Liver (tissue), 9 donors: ENCODE data around the gene BRAT1. TPM values are rescaled to one million over a fixed set of nuclear protein-coding genes. Genes with fewer than 3 reads are reported as not detected.

ENCODE experiments used
- DNase-seq: peaks from one replicate; pipeline ENCODE4 v3.0.0-alpha.2; 2017; ENCODE audit warnings: low spot score
- H3K27ac ChIP-seq, 2 donors: one replicate each; pipeline ENCODE4 v1.7.0; 2013; ENCODE audit warnings: inconsistent platforms in 2 of 2, low read length in 2 of 2, control low read depth in 1 of 2, low read depth in 1 of 2, mild to moderate bottlenecking in 1 of 2
- H3K27me3 ChIP-seq, 4 donors: one replicate each; pipeline versions ENCODE4 v1.6.1 to v1.7.0; 2013; ENCODE audit warnings: low read length in 3 of 4, inconsistent platforms in 1 of 4, mild to moderate bottlenecking in 1 of 4, moderate library complexity in 1 of 4; ENCODE audit not compliant: control insufficient read depth in 4 of 4, insufficient read depth in 4 of 4
- H3K36me3 ChIP-seq, 4 donors: one replicate each; pipeline versions ENCODE4 v1.6.1 to v1.7.0; 2013; ENCODE audit warnings: low read length in 3 of 4, mild to moderate bottlenecking in 3 of 4, low read depth in 1 of 4, moderate library complexity in 1 of 4; ENCODE audit not compliant: control insufficient read depth in 4 of 4, insufficient read depth in 3 of 4
- H3K4me1 ChIP-seq, 4 donors: one replicate each; pipeline versions ENCODE4 v1.6.1 to v1.7.0; 2013; ENCODE audit warnings: low read length in 3 of 4, mild to moderate bottlenecking in 3 of 4, moderate library complexity in 1 of 4; ENCODE audit not compliant: control insufficient read depth in 4 of 4, insufficient read depth in 4 of 4
- H3K4me3 ChIP-seq, 3 donors: one replicate each; pipeline versions ENCODE4 v1.6.1 to v1.7.0; 2013; ENCODE audit warnings: low read length in 3 of 3, control low read depth in 1 of 3, low read depth in 1 of 3, mild to moderate bottlenecking in 1 of 3
- H3K9ac ChIP-seq, 2 donors: one replicate each; pipeline ENCODE4 v1.7.0; 2013; ENCODE audit warnings: low read length in 2 of 2, mild to moderate bottlenecking in 2 of 2, moderate library complexity in 2 of 2, control low read depth in 1 of 2, low read depth in 1 of 2
- H3K9me3 ChIP-seq, 4 donors: one replicate each; pipeline versions ENCODE4 v1.6.1 to v1.7.0; 2013; ENCODE audit warnings: low read length in 3 of 4; ENCODE audit not compliant: control insufficient read depth in 4 of 4
- ATF3 ChIP-seq: IDR thresholded peaks from 2 replicates; pipeline ENCODE4 v1.6.1; 2016; ENCODE audit warnings: antibody characterized with exemption
- CTCF ChIP-seq: fragments of 150-350 bp; IDR thresholded peaks from 2 replicates; pipeline ENCODE4 v1.5.1; 2017; ENCODE audit warnings: improper control_type of control experiment, low read depth, low read length; ENCODE audit not compliant: missing input control
- EGR1 ChIP-seq, 2 donors: IDR thresholded peaks; 2 replicates each; pipeline ENCODE4 v1.6.1; 2016 to 2018; ENCODE audit warnings: antibody characterized with exemption in 2 of 2, low read depth in 2 of 2
- FOXA1 ChIP-seq: IDR thresholded peaks from 2 replicates; pipeline ENCODE4 v1.6.1; 2016; ENCODE audit warnings: antibody characterized with exemption
- FOXA2 ChIP-seq: IDR thresholded peaks from 2 replicates; pipeline ENCODE4 v1.6.1; 2016; ENCODE audit warnings: antibody characterized with exemption
- GABPA ChIP-seq, 2 donors: IDR thresholded peaks in 1 of 2; conservative IDR thresholded peaks in 1 of 2; 2 replicates each; pipeline ENCODE4 v1.6.1; 2016; ENCODE audit warnings: antibody characterized with exemption in 2 of 2, mild to moderate bottlenecking in 1 of 2, moderate library complexity in 1 of 2
- HNF4G ChIP-seq: IDR thresholded peaks from 2 replicates; pipeline ENCODE4 v1.6.1; 2016; ENCODE audit warnings: antibody characterized with exemption
- MAX ChIP-seq: IDR thresholded peaks from 2 replicates; pipeline ENCODE4 v1.6.1; 2016; ENCODE audit warnings: antibody characterized with exemption
- RAD21 ChIP-seq, 2 donors: IDR thresholded peaks; 2 replicates each; pipeline ENCODE4 v1.6.1; 2016; ENCODE audit warnings: antibody characterized with exemption in 2 of 2, mild to moderate bottlenecking in 2 of 2
- REST ChIP-seq: IDR thresholded peaks from 2 replicates; pipeline ENCODE4 v1.6.1; 2016; ENCODE audit warnings: antibody characterized with exemption, mild to moderate bottlenecking
- RXRA ChIP-seq, 2 donors: IDR thresholded peaks; 2 replicates each; pipeline ENCODE4 v1.6.1; 2017 to 2018; ENCODE audit warnings: antibody characterized with exemption in 2 of 2, mild to moderate bottlenecking in 1 of 2
- SP1 ChIP-seq: IDR thresholded peaks from 2 replicates; pipeline ENCODE4 v1.6.1; 2018; ENCODE audit warnings: antibody characterized with exemption, mild to moderate bottlenecking
- TAF1 ChIP-seq: conservative IDR thresholded peaks from 2 replicates; pipeline ENCODE4 v1.6.1; 2016; ENCODE audit warnings: antibody characterized with exemption, mild to moderate bottlenecking
- YY1 ChIP-seq: IDR thresholded peaks from 2 replicates; pipeline ENCODE4 v1.6.1; 2016; ENCODE audit warnings: antibody characterized with exemption, mild to moderate bottlenecking
- WGBS: extraction: QIAGEN DNeasy Blood & Tissue Kit; methylation state at CpG from one replicate; pipeline ENCODE4 v1.1.7; 2013; 5-methylcytosine and 5-hydroxymethylcytosine counted together
- polyA plus RNA-seq, 2 donors: library from polyadenylated mRNA; stranded (reverse) in 1 of 2; unstranded in 1 of 2; fragments of 200-250 nt in 1 of 2; fragments of >200 nt in 1 of 2; fragmentation: Nextera tagmentation in 1 of 2; extraction: Ambion mirVana in 1 of 2; gene quantifications; one replicate each; pipeline versions ENCODE4 v1.2.1 to v1.2.3, GENCODE V29; 2013 to 2015
- total RNA-seq, 2 donors: library from RNA; depleted of rRNA; stranded (reverse); fragments of >200 nt; gene quantifications; one replicate each; pipeline ENCODE4 v1.2.3, GENCODE V29; 2014
- donor health status: healthy.
- donor health status: healthy.
- donor health status: healthy.
- donor health status: healthy.
- donor health status: healthy.

BRAT1 gene
- total and polyA plus RNA-seq, 4 donors = 10.0 to 20.7 (median 16.7) TPM

GRCh38 chr7:2495418-2496299 is 59.7 kb downstream of the BRAT1 start:
- no peaks in the 10 kb centered on the region for H3K4me1 ChIP-seq
- TF ChIP-seq FOXA2 (no peak), REST (no peak), SP1 (no peak), ATF3 (no peak), CTCF (no peak), GABPA (IDR thresholded peaks at IDR 0.05 in 1 of 2, conservative IDR thresholded peaks at IDR 0.05 in 1 of 2) (no peak), MAX (no peak)
- no peak overlapping the region for H3K4me3 ChIP-seq
- no peaks in the 10 kb centered on the region for H3K27me3 ChIP-seq
- H3K27ac ChIP-seq = no peak overlapping the region
- H3K9ac ChIP-seq = no peak overlapping the region
- H3K36me3 ChIP-seq = no peaks in the 10 kb centered on the region
- no peak for DNase-seq
- 64% methylated on average over 25 of the region's 25 CpGs for WGBS
- no peaks in the 10 kb centered on the region for H3K9me3 ChIP-seq

- H3K27ac ChIP-seq = no peak overlapping the region
- H3K9ac ChIP-seq = no peak overlapping the region
- 61% methylated on average over 32 of the region's 32 CpGs for WGBS
- no peak for DNase-seq
- no peak for TF ChIP-seq ATF3
- no peak for TF ChIP-seq YY1
- no peak for TF ChIP-seq RXRA (IDR thresholded peaks at IDR 0.05)
- TF ChIP-seq HNF4G = no peak
- TF ChIP-seq CTCF = no peak
- TF ChIP-seq MAX = no peak
- TF ChIP-seq RAD21 (IDR thresholded peaks at IDR 0.05) = no peak
- TF ChIP-seq TAF1 = no peak
- TF ChIP-seq EGR1 (IDR thresholded peaks at IDR 0.05; ENCODE audit: low read depth in 2 of 2) = no peak
- TF ChIP-seq SP1 = no peak
- TF ChIP-seq FOXA1 = no peak
- H3K9me3 ChIP-seq = no peaks in the 10 kb centered on the region
- no peaks in the 10 kb centered on the region for H3K36me3 ChIP-seq
- peaks cover 0 to 4% (median 0%) of the 10 kb centered on the region in 4 donors for H3K4me1 ChIP-seq
- H3K4me3 ChIP-seq = no peak overlapping the region
- no peaks in the 10 kb centered on the region for H3K27me3 ChIP-seq
Measured at GRCh38 chr7:2494191-2495130, 60.9 kb downstream of the BRAT1 start.
